ENCODE measurements around the gene EMX1. TPM values are rescaled to one million over a fixed set of nuclear protein-coding genes. Genes with fewer than 3 reads are reported as not detected.

The EMX1 gene
- total RNA-seq, 1 donor from 2014 or later: 0.43 TPM

DNA sequence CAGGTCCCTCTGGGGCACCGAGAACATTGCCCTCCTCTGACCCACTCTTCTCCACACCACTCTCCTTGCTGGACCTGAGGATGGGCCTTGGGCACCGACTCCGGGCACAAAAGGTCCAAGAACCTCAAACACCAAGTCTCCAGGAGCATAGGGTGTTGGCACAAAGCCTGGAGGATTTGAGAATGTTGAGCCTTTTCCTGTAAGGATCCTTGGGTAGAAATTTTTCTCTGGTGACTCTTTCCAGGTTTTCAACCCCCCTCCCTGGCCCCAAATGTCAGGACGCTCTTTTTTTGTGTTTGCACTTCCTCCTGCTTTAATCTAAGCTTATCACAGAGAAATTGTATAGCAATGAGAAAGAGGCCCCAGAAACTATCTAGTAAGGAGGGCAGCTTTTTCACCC, 20.9 kb upstream of the EMX1 start:
- Histone ChIP-seq H3K4me1 (peaks cover 29% of the 10 kb centered on the region), H3K27me3 (peaks cover 70% of the 10 kb centered on the region), H3K36me3 (no peaks in the 10 kb centered on the region), H3K4me3 (no peak overlapping the region), H3F3A (ENCODE audit: low read depth) (peaks cover 15% of the 10 kb centered on the region), H3K4me2 (no peak overlapping the region), H3K79me2 (ENCODE audit: low read depth) (no peaks in the 10 kb centered on the region), H3K9ac (no peak overlapping the region), H2AFZ (replicated peaks) (no peak overlapping the region), H3K9me3 (ENCODE audit: low read depth) (no peaks in the 10 kb centered on the region), H3K27ac (no peak overlapping the region), H4K20me1 (ENCODE audit: low read depth) (no peaks in the 10 kb centered on the region)
- TF ChIP-seq EZH2 (IDR thresholded peaks at IDR 0.05) (no peak), EZH2phosphoT487 (IDR thresholded peaks at IDR 0.05) (no peak)
- TF ChIP-seq, protein P1, sequence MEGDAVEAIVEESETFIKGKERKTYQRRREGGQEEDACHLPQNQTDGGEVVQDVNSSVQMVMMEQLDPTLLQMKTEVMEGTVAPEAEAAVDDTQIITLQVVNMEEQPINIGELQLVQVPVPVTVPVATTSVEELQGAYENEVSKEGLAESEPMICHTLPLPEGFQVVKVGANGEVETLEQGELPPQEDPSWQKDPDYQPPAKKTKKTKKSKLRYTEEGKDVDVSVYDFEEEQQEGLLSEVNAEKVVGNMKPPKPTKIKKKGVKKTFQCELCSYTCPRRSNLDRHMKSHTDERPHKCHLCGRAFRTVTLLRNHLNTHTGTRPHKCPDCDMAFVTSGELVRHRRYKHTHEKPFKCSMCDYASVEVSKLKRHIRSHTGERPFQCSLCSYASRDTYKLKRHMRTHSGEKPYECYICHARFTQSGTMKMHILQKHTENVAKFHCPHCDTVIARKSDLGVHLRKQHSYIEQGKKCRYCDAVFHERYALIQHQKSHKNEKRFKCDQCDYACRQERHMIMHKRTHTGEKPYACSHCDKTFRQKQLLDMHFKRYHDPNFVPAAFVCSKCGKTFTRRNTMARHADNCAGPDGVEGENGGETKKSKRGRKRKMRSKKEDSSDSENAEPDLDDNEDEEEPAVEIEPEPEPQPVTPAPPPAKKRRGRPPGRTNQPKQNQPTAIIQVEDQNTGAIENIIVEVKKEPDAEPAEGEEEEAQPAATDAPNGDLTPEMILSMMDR (IDR thresholded peaks at IDR 0.05): no peak
- Mint-ChIP-seq H3K4me3 (no peak overlapping the region), H3K27me3 (ENCODE audit: insufficient read depth, low read depth) (peaks cover 42% of the 10 kb centered on the region), H3K9me3 (no peaks in the 10 kb centered on the region), H3K27ac (no peak overlapping the region), H3K36me3 (no peaks in the 10 kb centered on the region), H3K4me1 (peaks cover 16% of the 10 kb centered on the region)
- no peak for DNase-seq (ENCODE audit: low spot score)

- Histone ChIP-seq H3K4me3 (no peak overlapping the region), H2AFZ (replicated peaks) (no peak overlapping the region), H3K27ac (peak overlapping the region; percentile 51), H3K4me1 (peaks cover 29% of the 10 kb centered on the region), H4K20me1 (ENCODE audit: low read depth) (no peaks in the 10 kb centered on the region), H3K36me3 (no peaks in the 10 kb centered on the region), H3K9me3 (ENCODE audit: low read depth) (no peaks in the 10 kb centered on the region), H3K79me2 (ENCODE audit: low read depth) (no peaks in the 10 kb centered on the region), H3K27me3 (peaks cover 85% of the 10 kb centered on the region), H3K4me2 (peak overlapping the region; percentile 56), H3K9ac (no peak overlapping the region), H3F3A (ENCODE audit: low read depth) (peaks cover 15% of the 10 kb centered on the region)
- Mint-ChIP-seq H3K36me3 (no peaks in the 10 kb centered on the region), H3K4me3 (peak overlapping the region; percentile 2), H3K27ac (no peak overlapping the region), H3K27me3 (ENCODE audit: insufficient read depth, low read depth) (peaks cover 51% of the 10 kb centered on the region), H3K9me3 (no peaks in the 10 kb centered on the region), H3K4me1 (peaks cover 16% of the 10 kb centered on the region)
- no peak for TF ChIP-seq EZH2phosphoT487 (IDR thresholded peaks at IDR 0.05)
- TF ChIP-seq, protein P1 (IDR thresholded peaks at IDR 0.05): no peak
- TF ChIP-seq EZH2 (IDR thresholded peaks at IDR 0.05): no peak
- peak; percentile 84 for DNase-seq (ENCODE audit: low spot score)
Observed at GRCh38 chr2:72897785-72898584, 19.3 kb upstream of the EMX1 start.

- Histone ChIP-seq H3K4me1 (peaks cover 29% of the 10 kb centered on the region), H3K27me3 (peaks cover 91% of the 10 kb centered on the region), H3K4me2 (peak overlapping the region; percentile 56), H3K4me3 (no peak overlapping the region), H3F3A (ENCODE audit: low read depth) (peaks cover 15% of the 10 kb centered on the region), H3K79me2 (ENCODE audit: low read depth) (no peaks in the 10 kb centered on the region), H3K9me3 (ENCODE audit: low read depth) (no peaks in the 10 kb centered on the region), H3K27ac (peak overlapping the region; percentile 51), H3K9ac (no peak overlapping the region), H3K36me3 (no peaks in the 10 kb centered on the region), H2AFZ (replicated peaks) (no peak overlapping the region), H4K20me1 (ENCODE audit: low read depth) (no peaks in the 10 kb centered on the region)
- TF ChIP-seq EZH2 (IDR thresholded peaks at IDR 0.05): no peak
- TF ChIP-seq, protein P1 (IDR thresholded peaks at IDR 0.05): no peak
- TF ChIP-seq EZH2phosphoT487 (IDR thresholded peaks at IDR 0.05): no peak
- Mint-ChIP-seq H3K27ac (no peak overlapping the region), H3K4me3 (no peak overlapping the region), H3K4me1 (peaks cover 16% of the 10 kb centered on the region), H3K36me3 (no peaks in the 10 kb centered on the region), H3K9me3 (no peaks in the 10 kb centered on the region), H3K27me3 (ENCODE audit: insufficient read depth, low read depth) (peaks cover 50% of the 10 kb centered on the region)
- no peak for DNase-seq (ENCODE audit: low spot score)
Observed at GRCh38 chr2:72898585-72898906, 18.8 kb upstream of the EMX1 start.
